ENCODE measurements around the gene CCDC57.

GRCh38 chr17:82256242-82256885 lies 43.7 kb upstream of the CCDC57 start:
- TF ChIP-seq POLR2A (IDR thresholded peaks at IDR 0.05) (no peak), CTCF (IDR thresholded peaks at IDR 0.05) (no peak)

Measured in esophagus squamous epithelium (tissue), 4 donors.